Measurements from ENCODE around the gene CNGA3.

The CNGA3 gene

DNA sequence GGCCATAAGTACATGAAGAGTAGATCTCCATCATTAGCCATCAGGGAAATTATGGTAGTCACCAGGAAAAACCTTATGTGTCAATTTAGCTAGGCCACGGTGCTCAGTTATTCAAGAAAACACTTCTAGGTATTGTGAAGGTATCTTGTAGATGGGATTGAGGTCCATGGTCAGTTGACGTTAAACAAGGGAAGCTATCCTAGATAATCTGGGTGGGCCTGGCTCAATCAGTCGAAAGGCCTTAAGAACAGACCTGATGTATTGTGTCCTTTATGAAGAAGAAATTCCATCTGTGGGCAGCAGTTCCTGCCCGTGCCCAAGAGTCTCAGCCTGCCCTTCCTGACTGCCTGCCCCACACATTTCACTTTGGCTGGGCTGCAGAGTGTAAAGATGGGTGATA lies 16.7 kb upstream of the CNGA3 start:
- no peak for DNase-seq (ENCODE audit: low read depth)

DNA sequence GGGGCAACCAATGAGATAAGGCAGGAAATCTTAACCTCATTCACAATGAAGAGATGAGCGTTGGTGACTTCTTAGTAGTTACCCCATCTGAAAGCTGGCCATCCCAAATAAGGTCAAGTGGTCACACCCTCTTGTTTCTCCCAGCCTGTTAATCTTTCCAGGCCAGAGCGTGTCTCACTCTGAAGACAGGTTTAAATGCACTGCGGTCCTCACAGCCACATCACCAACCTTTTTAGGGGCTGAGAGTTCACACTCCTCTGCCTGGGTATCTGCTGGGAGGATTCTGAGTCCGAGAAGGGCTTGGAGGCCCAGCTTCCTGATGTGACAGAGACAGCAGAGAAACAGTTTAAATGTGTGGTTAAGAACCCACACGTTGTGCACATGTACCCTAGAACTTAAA lies 13.3 kb upstream of the CNGA3 start:
- DNase-seq (ENCODE audit: low read depth), result no peak

DNA sequence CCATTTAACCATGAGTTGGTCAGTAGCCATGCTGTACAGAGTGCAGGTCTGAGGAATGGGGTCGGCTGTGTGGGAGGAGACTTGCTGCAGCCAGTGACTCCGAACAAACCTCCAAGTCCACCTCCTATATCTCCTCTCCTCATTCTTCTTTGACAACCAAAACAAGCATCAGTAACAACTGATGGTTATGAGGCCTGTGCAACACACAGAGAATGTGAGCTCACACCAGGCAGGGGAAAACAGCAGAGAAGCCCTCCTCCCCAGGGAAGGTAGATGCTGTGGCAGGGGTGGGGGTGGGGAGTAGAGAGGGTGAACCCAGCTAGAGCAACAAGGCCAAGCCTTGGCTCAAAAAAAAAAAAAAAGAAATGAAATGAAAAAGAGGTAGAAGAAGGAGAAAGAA lies 12.3 kb upstream of the CNGA3 start:
- DNase-seq (ENCODE audit: low read depth), result no peak

DNA sequence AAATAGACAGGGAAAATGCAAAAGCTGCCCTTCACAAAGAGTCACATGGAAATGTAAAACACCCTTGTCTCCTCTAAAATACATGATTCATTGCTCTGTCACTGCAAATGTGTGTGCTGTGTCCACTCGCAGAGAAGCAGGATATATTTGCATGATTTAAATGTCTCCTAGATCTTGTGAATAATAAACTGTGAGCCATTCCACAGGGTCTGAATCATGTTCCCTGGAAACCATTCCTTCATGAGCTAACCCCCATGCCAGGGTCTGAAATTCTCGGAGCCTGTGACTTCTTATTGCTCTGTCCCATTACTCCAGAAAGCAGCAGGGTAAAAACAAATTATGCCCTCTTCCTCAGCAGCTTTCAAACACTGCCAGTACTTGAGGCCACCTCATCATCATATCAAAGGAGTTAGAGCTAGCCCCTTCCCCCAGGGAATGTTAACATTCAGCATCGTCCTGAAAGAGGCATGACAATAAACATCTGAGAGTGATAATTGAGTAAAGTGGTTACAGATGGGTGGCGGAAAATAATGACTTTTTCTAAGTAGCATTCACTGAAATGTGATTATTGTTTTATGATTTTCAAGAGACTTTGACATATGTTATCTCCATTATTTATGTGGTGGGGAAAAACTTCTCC lies 11.7 kb upstream of the CNGA3 start:
- no peak for DNase-seq (ENCODE audit: low read depth)

DNA sequence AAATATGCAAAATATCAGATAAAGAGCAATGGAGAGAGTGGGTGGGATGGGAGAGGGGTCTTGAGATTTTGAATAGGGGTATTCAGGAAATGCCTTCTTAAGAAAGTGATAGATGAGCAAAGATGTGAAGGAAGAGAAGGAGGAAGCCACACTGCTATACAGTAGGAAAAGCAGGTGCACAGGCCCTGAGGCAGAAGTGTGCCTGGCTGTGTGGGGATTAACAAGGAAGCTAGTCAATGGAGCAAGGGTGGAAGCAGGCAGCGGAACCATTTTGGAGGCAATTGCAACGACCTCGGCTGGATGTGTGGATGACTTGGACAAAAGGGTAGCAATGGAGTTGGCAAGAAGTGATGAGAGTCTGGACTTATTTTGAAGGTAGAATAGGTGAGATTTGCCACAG lies 11.0 kb upstream of the CNGA3 start:
- DNase-seq (ENCODE audit: low read depth), result no peak

DNA sequence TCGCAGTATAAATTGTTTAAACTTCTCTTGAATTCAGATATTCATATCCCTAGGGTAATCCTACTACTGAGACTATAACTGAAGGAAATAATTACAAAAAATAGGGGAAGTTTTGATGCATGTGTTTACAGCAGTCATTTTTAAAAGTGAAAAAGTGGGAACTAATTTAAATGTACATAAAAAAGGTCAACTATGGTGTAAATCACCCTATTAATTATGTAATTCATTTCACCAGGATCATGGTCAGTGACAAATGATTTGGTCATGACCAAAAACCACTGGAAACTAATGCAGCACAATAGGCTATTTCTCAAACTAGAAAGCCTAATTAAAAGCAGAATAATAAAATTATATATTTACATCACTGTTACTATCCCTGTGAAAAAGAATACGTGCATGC lies 5.0 kb upstream of the CNGA3 start:
- DNase-seq (ENCODE audit: low read depth), result no peak

DNA sequence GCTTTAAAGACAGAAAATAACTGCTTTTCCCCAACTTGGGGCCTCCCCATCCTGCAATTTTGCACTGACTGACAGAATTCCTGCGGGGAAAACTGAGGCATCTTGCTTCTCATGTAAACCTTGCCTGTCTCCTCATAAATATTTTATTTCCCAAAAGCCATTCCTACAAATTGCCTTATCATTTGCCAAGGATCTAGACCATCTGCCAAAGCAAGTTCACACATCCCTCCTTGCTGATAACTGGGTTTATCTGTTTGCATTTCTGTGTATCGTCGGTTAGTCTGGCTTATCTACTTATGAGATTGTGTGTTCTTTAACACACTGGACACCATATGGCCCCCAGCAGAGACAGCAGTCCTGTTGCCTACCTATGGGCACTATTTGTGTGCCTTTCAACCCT lies 3.0 kb upstream of the CNGA3 start:
- DNase-seq (ENCODE audit: low read depth), result no peak

DNA sequence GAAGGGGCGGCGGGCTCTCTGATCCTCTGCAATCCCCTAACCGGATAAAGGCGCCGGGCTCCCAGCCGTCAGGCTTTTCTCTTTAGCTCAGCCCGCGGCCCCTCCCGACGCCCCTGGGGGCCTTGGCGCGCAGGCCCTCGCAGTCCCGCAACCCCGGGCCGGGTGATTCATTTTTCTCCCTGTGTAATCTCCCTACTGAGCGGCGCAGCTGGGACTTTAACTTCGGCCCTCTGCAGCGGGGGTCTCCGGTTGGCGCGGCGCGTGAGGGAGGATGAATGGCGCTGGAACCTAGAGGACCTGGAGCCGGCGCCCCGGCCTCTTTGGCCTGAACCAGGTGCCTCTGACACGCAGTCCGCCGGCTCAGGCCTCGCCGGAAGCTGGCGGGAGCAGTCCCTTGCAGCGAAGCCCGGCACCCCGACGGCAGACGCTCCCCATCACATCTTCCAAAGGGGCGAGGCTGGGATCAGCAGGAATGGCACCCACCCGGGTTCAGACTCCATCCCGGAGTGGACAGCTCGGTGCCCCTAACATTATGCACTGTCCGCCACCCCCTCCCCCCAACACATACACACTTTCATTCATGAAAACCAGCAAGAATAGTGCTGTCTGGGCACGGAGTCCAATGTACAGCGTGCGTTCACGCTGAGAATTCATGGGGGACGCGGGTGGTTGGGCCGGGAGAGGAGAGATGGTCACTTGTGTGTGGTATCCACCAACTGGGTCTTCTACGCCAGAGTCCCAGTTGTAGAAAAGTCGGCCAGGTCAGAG lies 1.2 kb downstream of the CNGA3 start:
- DNase-seq (ENCODE audit: low read depth), result no peak

DNA sequence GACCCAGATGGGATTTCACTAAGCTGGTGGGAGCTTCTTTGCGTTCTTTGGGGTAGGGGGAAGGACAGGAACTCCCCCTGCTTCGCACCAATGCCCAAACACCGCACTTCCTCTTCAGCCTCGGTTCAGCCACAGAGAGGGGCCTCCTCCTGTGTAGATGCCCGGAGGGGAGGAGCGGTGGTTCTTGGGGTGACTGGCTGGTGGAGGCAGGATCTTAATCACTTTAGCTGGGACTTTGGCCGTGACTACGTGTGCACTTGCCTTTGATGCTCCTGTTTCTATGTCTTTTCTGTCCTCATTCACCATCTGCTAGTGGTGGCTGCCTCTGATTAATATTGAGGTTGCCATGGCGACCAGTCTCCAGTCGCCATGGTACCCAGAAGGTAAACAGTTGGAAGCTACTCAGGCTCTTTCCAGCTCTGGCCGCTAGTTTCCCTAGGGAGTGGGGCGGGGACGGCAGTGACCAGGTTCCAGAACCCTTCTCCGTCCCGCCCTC lies 1.9 kb downstream of the CNGA3 start:
- no peak for DNase-seq (ENCODE audit: low read depth)

DNA sequence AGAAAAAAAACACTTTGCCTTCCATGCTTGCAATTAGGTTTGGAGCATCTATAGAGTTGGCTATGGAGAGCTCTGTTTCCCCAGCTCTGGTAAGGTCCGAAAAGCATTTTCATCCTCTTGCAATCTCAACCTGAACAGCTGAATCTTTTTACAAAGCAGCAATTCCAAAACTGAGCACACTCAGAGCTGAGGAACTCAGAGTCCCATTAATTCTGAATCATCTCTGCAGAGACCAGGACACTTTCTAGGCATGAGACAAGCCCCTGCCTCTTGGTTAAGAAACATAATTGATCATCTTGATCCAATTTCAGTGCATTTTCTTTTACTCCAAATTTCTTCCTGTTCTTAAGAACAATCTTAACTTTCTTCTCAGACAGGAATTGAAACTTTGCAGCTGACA lies 4.2 kb downstream of the CNGA3 start:
- DNase-seq (ENCODE audit: low read depth), result no peak

DNA sequence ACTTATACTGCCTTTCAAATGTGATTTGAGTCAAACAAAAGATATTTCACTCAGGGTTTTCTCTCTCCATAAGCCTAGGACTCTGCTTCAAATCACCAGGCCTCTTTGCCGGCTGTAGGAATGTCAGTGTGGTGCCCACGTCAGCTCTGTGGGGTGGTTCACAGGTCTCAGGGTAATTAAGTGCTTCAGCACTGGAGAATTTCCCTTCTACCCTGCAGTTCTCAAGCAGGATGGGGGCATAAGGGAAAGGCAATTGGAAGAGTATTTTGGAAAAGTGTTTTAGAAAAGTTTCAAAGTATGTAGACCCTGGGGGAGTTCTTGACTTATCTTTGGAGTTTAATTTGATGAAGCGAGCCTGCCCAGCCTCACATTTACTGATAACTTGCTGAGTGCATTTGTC lies 9.6 kb downstream of the CNGA3 start:
- DNase-seq (ENCODE audit: low read depth), result no peak

DNA sequence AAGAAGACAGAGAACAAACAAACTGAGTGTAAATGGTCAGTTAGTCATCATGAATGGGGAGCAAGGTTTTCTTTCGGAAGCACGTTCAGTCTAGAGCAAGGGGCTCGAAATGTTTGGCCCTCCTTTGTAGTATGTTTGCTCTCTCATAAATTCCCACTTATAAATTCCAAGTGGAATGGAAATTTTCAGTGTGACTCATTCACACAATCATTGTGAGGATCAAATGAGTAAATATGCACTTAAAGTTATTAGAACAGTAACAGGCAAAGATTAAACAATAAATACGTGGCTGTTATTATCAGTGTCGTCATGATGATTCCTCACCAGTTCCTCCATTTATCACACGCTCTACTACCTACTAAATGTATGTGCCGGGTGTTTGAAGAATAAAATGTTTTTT lies 10.5 kb downstream of the CNGA3 start:
- no peak for DNase-seq (ENCODE audit: low read depth)

DNA sequence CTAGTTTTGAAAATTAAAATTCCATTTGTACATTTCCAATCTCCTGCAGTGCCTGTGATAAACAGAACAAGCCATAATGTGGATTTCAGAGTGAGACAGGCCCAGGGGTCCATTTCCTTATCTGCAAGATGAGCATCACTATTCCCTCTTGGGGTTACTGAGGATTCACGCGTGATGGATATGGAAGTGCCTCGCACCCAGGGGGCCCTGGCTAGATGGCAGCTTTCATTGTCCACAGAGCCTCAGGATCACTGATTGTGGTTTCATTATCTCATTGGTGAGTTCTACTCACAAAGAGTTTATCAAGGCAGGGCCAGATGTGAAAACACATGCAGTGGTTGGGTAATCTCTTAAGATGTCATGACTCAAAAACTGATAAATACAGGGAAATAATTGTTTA lies 11.6 kb downstream of the CNGA3 start:
- no peak for DNase-seq (ENCODE audit: low read depth)

DNA sequence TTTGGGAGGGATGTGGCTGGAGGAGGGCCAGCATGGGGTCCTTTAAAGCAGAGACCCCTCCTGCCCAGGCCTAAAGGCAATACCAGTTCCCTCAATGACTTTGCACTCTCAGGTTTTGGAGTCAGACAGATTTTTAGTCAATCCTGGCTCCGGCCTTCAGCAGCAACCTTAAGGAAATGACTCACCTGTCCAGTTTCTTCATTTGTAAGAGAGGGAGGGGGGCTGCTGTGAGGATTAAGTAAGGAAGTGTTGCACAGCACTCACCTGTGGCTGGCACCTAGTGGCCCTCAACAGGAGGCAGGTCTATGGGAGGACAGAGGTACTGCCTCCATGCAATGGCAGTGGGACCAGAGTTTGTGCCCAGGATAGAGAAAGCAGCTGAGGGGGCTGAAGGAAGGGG lies 13.7 kb downstream of the CNGA3 start:
- no peak for DNase-seq (ENCODE audit: low read depth)

DNA sequence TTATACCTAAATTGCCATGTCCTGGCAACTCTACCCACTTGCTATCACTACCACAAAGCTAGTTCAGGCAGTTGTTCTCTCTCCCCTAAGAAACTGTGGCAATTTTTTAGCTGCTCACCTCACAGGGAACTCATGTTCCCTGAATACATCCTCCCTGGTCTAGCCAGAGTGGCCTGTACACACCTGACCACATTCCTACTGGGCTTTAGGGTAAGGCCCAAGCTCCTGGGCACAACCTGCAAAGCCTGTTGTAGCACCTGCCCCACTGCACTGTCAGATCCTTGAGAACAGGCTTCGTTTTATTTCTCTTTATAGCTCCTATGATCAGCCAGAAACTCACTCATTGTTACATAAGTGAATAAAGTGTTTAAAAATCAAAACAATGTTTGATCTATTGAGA lies 21.5 kb downstream of the CNGA3 start:
- no peak for DNase-seq (ENCODE audit: low read depth)

DNA sequence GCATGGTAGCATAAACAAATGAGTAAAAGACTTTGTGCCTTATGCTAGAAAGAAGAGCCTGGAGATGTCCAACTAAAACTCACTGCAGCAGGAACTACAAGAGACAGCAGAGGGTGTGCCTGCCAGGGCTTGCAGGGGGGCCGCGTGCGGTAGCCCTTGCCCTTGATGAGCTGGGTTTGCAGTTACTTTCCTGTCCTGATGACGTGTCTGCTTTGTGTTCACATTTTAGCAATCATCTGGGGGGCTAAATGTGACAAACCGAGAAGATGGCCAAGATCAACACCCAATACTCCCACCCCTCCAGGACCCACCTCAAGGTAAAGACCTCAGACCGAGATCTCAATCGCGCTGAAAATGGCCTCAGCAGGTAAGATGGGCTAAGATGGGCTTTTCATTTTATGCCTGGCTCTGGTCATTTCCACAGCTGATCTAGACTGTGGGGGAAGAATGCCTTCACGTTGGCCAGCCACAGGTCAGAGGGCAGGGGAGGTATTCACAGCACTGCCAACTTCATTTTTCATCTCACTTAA lies 23.5 kb downstream of the CNGA3 start:
- DNase-seq (ENCODE audit: low read depth), result no peak

DNA sequence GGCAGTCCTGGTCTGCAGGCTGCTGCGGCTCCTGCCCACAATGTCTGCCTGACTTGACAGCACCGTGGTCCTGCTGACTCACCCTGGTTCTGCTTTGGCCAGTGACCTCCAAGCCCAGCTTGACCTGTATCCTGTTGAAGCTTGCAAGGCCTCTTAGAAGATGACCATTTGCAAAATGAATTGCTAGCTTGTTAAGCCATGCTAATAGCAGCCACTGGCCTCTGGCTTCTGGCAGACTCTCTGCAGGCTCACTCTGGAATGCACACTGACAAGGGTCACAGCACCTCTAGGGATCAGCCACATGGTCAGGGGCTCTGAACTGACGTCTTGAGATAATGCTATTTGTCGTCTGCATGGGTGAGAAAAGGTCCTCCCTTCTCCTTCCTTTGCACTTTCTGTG lies 25.9 kb downstream of the CNGA3 start:
- no peak for DNase-seq (ENCODE audit: low read depth)

DNA sequence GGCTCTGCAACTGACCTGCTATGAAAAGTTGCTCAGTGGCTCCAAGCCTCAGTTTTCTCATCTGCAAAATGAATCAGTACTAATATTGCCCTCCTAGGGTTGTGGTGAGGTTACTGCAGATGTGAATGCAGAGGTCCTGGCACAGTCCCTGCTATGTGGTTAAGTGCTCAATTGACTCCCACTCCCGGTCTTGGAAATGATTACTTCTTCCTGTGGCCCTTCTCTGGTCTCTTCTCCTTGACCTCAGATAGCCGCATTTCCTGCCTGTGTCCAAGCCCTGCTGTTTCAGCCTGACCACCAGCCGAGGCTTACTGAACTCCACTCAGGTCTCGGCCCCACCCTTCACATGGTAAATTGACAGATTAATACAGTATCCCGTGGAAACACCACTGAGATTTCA lies 26.3 kb downstream of the CNGA3 start:
- DNase-seq (ENCODE audit: low read depth), result no peak

DNA sequence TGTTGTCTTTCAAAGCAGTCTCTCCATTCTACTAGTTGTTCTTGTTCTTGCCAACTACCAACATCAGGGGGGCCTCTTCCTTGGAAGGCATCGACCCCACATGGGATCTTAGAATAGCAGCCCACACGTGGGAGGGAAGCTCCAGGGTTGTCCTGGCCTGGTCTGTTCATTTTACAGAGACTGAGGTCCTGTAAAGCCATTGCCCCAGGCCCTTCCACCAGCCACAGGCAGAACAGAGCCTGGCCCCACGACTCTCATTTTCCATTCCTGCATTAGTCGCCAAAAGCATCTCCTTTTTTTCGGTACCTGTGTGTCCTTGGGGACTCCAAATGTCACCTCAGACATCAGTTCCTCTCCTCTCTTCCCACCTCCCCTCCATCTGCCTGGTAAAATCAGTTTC lies 28.0 kb downstream of the CNGA3 start:
- DNase-seq (ENCODE audit: low read depth), result no peak

DNA sequence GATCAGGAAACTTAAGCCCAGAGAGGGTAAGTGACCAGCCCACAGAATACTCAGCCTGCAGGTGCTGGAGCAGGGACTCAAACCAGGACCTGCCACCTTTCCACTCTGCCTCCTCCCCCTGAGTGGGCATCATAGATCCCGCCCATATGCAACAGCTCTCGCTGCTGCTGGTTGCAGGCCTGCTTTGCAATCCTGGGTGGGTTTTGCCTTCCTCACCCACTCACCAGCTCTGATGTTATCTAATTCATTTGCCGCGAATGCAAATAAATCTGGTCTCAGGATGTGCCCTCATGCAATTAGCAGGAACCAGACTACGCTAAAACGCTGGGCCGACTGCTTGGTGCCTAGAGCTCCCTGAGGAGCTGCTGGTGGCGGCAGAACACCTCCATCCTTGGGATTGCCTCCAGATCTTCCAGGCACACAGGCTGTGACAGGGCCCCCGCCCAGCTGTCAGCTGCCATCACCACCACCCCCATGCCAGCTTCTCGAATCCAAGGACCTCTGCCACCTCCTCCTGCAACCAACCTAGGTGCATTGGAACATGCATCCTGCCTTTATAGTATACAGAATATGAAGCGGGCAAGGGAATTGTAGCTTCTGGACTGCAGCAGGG lies 28.8 kb downstream of the CNGA3 start:
- no peak for DNase-seq (ENCODE audit: low read depth)

DNA sequence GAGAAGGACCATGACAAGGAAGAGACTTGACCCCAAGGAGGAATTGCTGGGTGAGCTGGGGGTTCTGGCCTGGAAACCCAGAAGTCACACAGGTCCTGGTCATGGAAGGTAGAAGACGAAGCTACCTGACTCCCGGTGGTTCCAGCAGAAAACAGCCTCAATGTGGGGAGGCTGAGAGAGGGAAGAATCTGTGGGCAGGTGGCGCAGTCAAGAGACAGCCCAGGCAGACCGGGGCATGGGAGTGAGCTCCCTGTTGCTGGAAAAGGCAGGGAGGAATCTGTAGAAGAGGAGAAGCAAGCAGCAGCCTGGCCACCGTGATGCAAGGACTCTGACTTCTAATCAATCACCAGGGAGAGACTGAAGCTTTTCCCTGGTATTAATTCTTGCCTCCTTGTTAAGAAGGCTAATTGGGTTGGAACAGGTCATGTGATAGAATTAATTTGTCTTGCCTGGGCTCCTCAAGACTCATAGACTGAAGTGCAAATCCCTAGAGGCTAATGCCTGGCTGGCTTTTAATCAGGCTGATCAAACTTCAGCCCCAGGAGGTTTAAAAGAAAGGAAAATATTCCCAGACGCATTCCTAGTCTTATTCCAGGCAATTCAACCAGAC lies 30.1 kb downstream of the CNGA3 start:
- no peak for DNase-seq (ENCODE audit: low read depth)

DNA sequence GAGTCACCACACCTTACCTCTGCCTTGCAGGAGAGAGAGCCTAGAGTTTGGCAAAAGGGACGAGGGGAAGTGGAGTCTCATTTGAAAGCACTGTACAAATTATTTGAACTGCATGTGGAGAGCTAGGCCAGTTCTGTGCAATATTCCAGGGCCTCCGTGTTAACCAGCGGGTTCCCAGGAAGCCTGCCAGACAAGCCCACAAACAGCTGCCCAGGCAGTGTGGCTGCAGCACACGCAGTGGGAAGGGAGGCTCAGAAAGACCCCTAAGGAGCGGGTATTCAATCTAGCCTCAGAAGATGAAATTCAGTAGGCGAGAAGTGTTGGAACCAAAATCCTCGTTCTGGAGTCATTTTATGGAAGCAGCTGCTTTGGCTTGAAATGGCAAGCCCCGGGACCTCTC lies 30.7 kb downstream of the CNGA3 start:
- no peak for DNase-seq (ENCODE audit: low read depth)

DNA sequence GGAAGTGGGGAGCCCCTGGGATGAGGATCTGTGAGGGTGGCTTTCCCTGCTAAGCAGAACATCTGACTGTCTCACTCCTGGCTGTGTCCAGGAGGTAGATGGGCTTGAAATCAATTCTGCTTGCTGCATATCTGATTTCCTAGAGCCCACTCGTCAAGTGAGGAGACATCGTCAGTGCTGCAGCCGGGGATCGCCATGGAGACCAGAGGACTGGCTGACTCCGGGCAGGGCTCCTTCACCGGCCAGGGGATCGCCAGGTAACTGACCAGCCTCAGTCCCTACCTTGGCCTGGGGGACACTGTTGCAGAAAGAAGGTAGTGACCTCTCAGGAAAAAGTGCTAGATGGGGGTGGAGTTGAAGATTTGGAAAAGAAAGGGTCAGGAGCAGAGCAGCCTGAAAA lies 31.3 kb downstream of the CNGA3 start:
- DNase-seq (ENCODE audit: low read depth), result no peak

Data from stimulated activated CD8-positive, alpha-beta memory T cell treated with anti-CD3 and anti-CD28 coated beads, Interleukin-15, amount 100 ng/mL, for 1 hour (primary cell).